Measurements from ENCODE around the gene ZNF772.
"Not testable (repeated sequence)": the region's sequence is repeated elsewhere in the genome, so short reads cannot be mapped to it uniquely, and the experiment has no call there.

DNA sequence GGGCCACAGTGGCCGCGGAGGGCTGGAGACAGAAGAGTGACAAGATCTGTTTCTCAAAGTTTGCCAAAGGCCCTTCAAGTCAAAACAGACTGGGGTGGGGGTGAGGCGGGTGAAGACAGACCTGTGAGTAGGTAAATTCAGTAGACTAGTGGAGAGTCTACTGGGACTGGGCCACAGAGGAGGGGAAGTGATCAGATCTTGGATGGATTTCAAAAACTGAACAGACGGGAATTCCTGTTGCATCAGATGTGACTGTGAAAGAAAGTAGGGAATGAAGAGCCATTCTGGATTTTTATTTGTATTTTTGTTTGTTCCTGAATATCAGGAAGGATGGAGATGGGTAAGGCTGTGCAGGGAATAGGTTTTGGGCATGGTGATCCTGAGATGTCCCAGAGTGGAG is 23.0 kb upstream of the ZNF772 start:
- not testable (repeated sequence) for TF ChIP-seq POLR2A (IDR thresholded peaks at IDR 0.05)
- TF ChIP-seq, protein P1, sequence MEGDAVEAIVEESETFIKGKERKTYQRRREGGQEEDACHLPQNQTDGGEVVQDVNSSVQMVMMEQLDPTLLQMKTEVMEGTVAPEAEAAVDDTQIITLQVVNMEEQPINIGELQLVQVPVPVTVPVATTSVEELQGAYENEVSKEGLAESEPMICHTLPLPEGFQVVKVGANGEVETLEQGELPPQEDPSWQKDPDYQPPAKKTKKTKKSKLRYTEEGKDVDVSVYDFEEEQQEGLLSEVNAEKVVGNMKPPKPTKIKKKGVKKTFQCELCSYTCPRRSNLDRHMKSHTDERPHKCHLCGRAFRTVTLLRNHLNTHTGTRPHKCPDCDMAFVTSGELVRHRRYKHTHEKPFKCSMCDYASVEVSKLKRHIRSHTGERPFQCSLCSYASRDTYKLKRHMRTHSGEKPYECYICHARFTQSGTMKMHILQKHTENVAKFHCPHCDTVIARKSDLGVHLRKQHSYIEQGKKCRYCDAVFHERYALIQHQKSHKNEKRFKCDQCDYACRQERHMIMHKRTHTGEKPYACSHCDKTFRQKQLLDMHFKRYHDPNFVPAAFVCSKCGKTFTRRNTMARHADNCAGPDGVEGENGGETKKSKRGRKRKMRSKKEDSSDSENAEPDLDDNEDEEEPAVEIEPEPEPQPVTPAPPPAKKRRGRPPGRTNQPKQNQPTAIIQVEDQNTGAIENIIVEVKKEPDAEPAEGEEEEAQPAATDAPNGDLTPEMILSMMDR (IDR thresholded peaks at IDR 0.05): not testable (repeated sequence)

All from testis (tissue), 2 donors.